ENCODE measurements around the gene NFKBIL1.
"Not testable (repeated sequence)": the region's sequence is repeated elsewhere in the genome, so short reads cannot be mapped to it uniquely, and the experiment has no call there.

Gene NFKBIL1

DNA sequence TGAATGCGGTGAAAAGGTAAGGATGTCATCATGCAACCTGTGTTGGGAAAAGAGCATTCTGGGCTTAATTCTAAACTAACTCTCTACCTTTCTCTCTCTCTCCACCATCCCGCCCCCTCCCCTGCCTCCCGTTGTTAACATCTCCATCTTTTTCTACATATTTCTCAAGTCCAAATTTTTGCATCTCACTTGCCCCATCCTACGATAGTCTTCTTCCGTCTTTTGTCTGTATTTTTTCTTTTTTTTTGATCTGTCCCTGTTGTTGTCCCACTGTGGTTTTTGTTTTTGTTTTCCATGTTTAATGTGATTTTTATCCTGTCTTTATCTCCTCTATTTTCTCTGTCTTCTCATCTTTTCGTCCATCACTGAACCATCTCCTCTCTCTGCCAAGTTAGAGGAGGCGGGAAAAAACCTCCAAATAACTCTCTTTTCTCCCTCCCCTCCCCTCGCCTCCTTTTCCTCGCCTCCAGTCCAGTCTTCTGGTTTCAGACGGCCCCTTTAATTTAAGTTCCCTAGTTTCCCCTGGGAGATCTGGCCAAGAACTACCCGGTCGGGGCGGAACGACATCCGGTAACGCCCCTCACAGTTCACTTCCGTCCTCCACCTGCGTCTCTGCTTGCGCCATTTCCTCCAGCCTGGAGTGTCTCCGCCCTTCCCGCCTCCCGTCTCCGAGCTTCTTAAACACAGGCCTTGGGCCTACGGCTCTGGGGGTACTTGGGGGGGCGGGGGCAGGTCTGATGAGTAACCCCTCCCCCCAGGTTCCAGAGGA, at the start of gene NFKBIL1:
TSS of gene NFKBIL1 (plus strand) at position 651 of the 769 bp plus-strand sequence. CDS start at position 738, 87 bp downstream.
- DNase-seq = peak; percentile 92

GRCh38 chr6:31498748-31499147, 48.7 kb upstream of the NFKBIL1 start:
- no peak for DNase-seq

- not testable (repeated sequence) for DNase-seq
Measured at GRCh38 chr6:31499648-31500047, 47.8 kb upstream of the NFKBIL1 start.

GRCh38 chr6:31502586-31502985, 44.8 kb upstream of the NFKBIL1 start:
- DNase-seq = no peak

DNA sequence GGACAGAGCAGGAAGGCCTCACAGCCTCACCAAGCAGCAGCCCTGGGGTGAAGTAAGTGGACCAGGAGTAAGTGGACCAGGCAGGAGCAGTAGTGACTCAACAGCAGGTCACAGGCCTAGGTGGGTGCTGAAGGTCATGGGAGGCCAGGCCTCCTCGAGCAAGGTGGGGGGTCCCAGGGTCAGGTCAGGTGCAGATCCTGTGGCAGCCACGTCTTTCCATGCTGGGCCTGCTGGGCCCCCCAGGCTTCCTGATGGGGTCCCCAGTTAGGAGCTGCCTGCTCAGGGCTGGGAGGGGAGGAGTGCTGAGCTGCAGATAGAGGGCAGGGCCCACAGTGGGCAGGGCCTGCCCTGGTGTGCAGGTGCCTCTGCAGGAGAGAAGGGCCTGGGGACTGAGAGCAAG, 38.4 kb upstream of the NFKBIL1 start:
- DNase-seq = not testable (repeated sequence)

DNA sequence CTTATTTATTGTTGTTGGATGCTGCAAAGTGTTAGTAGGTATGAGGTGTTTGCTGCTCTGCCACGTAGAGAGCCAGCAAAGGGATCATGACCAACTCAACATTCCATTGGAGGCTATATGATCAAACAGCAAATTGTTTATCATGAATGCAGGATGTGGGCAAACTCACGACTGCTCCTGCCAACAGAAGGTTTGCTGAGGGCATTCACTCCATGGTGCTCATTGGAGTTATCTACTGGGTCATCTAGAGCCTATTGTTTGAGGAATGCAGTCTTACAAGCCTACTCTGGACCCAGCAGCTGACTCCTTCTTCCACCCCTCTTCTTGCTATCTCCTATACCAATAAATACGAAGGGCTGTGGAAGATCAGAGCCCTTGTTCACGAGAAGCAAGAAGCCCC, 37.4 kb upstream of the NFKBIL1 start:
- no peak for DNase-seq

- no peak for DNase-seq
Measured at GRCh38 chr6:31513456-31514165, 33.8 kb upstream of the NFKBIL1 start.

DNA sequence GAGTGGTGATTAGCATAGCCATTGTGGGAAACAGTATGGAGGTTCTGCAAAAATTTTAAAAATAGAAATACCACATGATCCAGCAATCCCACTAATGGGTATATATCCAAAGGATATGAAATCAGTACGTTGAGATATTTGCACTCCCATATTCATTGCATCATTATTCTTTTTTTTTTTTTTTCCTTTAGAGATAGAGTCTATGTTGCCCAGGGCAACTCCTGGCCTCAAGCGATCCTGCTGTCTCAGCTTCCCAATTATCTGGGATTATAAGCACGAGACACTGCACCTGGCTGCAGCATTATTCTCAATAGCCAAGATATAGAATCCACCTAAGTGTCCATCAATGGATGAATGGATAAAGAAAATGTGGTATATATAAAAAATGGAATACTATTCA, 25.6 kb upstream of the NFKBIL1 start:
- DNase-seq = no peak

DNA sequence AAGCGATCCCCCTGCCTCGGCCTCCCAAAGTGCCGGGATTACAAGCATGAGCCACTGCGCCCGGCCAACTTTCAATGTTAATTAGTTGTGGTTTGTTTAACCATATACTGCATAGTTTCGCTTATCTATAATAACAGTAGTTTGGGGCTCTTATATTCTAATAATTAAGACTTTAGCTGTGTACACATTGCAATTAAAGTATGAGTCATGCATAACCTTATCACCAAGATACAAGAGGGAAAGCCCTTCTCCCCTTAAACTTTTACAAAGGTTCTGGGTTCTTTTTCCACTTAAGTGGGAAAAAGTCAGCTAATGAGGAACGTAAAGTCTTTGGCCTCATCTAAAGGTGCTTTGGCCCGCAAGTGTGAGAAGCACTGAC, 21.9 kb upstream of the NFKBIL1 start:
- DNase-seq = no peak

GRCh38 chr6:31525932-31526591, 21.3 kb upstream of the NFKBIL1 start:
- DNase-seq = no peak

DNA sequence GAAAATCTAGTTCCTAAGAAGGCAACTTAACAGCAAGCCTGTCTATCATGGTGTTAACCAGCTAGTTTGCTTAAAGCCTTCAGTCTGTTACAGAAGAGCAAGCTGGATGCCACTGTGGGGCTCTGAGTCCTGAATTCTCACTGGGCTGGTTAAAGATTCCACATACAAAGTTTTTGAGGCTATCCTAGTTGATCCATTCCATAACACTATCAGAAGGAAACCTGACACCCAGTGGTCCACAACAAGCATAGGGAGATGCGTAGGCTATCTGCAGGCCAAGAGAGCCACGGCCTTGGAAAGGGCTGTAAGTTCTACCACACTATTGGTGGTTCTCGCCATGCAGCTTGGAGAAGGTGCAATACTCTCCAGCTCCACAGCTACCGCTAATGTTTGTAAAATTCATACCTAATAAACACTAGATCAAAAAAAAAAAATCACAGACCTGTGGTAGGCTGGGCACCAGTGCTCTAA, 19.1 kb upstream of the NFKBIL1 start:
- no peak for DNase-seq

GRCh38 chr6:31528821-31529328, 18.5 kb upstream of the NFKBIL1 start, which contains the start of gene MCCD1:
Gene MCCD1, plus strand, starts transcription at chr6:31528962. Its CDS starts 53 bp downstream, at chr6:31529015.
- no peak for DNase-seq

DNA sequence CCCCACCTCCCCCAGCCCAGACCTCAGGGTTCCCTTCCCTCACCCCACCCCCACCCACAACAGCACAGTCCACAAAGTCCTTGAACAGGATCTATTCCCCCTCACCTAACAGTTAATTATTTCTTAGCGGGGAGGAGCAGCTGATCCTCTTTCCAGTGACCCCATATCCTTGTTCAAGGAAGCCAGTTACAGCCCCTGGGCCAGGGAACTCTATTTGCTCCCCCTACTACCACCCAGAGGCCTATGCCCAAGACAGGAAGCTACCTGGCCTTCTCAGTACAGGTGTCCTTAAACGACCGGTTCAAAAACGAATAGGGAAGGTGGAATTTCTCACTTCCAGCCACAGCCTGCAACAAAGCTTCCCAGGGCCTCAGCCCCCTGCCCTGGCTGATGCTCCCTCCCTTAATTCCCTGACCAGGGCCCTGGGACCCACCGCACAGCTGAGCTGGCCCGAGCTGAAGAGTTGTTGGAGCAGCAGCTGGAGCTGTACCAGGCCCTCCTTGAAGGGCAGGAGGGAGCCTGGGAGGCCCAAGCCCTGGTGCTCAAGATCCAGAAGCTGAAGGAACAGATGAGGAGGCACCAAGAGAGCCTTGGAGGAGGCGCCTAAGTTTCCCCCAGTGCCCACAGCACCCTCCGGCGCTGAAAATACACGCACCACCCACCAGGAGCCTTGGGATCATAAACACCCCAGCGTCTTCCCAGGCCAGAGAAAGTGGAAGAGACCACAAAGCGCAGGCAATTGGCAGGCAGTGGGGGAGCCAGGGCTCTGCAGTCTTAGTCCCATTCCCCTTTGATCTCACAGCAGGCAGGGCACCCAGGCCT, 17.9 kb upstream of the NFKBIL1 start:
- no peak for DNase-seq

DNA sequence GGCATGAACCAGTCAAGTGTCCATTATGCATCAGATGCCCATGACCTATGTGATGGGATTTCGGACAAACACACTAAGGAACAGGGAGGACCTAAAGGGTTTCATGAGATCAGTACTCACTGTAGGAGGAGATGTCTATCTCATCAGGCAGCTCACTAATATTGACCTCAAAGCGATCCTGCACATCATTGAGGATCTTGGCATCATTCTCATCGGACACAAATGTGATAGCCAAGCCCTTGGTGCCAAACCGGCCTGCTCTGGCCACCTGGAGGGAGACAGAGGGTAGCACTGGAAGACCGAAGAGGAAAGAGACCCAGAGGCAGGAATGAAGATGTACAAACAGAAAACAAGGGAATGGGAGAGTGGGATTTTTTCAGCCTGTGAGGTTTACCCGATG, 16.7 kb upstream of the NFKBIL1 start:
- no peak for DNase-seq

- DNase-seq = no peak
Measured at GRCh38 chr6:31531162-31531561, 16.2 kb upstream of the NFKBIL1 start.

DNA sequence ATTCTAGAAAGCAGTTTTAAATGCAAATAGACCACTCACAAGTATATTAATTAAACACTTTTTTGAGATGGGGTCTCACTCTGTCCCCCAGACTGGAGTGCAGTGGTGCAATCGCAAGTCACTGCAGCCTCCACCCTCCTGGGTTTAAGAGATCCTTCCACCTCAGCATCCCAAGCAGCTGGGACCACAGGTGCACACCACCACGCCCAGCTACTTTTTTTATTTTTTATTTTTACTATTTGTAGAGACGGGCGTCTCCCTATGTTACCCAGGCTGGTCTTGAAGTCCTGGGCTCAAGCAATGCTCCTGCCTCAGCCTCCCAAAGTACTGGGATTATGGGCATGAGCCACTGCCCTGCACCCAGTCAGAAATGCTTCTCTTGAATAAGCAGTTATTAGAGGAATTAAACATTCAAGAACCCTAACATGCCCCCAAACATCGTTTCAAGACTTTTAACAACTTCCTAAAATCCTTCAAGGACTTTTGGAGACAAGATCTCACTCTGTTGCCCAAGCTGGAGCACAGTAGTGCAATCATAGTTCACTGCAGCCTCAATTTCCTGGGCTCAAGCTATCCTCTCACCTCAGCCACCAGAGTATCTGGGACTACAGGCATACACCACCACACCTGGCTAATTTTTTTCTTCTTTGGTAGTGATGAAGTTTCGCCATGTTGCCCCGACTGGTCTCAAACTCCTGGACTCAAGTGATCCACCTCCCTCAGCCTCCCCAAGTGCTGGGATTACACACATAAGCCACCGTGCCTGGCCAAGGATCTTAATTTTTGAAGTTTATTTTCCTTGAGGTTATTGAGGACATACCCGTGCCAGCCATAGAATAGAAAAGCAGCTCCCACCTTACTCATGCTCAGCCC, 15.4 kb upstream of the NFKBIL1 start:
- DNase-seq = no peak

DNA sequence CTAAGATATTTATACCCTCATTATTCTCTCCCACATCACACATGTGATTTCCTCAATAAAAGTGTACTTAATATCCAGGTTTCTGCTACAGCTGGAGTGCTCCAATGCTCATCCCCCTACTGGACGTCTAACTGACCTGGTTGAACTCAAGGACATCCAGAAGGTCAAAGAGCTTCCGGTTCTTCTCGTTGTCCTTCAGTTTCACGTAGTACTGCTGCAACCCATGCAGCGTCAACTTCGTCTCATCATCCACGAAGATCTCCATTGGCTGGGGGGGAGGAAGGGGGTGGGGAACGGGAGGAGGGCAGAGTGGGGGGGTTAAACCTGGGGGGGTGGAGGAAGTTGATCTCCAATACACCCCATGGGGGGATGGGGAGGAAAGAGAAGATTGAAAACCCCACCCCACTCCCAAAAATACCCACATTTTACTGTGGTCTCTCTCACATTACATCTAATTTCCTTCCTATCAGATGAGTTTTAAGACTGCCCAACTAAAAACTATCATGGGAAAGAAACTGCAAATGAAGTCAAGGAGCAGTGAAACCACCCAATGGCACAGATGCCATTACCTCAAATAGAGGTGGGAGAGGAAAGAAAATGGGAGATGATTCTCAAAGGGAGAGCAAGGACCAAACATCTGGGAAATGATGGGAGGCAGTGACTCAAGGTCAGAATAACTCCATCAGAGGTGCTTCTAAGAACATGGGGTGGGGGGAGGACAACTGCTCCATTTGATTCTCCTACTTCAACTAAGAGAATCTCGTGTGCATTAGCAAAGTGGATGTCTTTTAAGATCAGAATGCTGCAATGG, 14.6 kb upstream of the NFKBIL1 start:
- no peak for DNase-seq

DNA sequence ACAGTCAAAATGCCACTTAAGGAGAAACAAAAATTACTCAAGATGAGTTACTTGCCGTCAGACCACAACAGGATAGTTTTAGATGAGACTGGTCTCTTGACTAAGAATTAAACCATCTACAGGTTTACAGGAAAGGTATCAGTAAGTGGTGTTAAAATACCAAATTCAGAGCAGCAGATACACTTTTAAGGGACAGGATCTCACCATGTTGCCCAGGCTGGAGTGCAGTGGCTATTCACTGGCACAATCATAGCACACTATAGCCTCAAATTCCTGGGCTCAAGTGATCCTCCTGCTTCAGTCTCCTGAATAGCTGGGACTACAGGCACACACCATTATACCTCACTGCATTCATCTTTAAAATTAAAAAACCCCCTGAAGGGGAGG, 14.0 kb upstream of the NFKBIL1 start:
- DNase-seq = no peak

DNA sequence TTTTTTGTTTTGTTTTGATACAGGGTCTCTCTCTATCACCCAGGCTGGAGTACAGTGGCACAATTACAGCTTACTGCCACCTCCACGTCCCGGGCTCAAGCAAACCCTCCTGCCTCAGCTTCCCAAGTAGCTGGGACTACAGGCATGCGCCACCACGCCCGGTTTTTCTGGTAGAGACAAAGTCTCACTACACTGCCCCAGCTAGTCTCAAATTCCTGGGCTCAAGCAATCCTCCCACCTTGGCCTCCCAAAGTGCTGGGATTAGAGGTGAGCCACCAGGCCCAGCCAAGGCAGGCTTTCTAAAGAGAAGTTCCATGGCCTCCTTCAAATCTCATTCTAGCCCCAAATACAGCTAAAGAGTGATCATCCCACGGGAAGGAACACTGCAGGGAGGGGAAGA, 13.4 kb upstream of the NFKBIL1 start:
- no peak for DNase-seq

- DNase-seq = no peak
Measured at GRCh38 chr6:31534521-31535040, 12.8 kb upstream of the NFKBIL1 start.
